CD14-positive monocyte (primary cell): ENCODE measurements around the gene OR5H6. TPM values are rescaled to one million over a fixed set of nuclear protein-coding genes. Genes with fewer than 3 reads are reported as not detected.

Experiments
- DNase-seq, 3 donors: peaks; one replicate each; pipeline ENCODE4 v3.0.0-alpha.2; 2011 to 2022
- H2AFZ ChIP-seq: 2 replicates; pipeline ENCODE4 v1.6.0; 2012; ENCODE audit warnings: mild to moderate bottlenecking, low read depth, low read length, inconsistent platforms; ENCODE audit not compliant: insufficient read depth, poor library complexity, severe bottlenecking
- H3K27ac ChIP-seq, 2 donors: 1 replicate in 1 of 2; 2 replicates in 1 of 2; pipeline ENCODE4 v1.5.1; 2012 to 2013; ENCODE audit warnings: low read length in 2 of 2, control low read depth in 1 of 2, inconsistent platforms in 1 of 2, low read depth in 1 of 2, mild to moderate bottlenecking in 1 of 2
- H3K27me3 ChIP-seq, 2 donors: one replicate each; pipeline versions ENCODE4 v1.6.0 to v1.6.1; 2011 to 2013; ENCODE audit warnings: low read length in 2 of 2; ENCODE audit not compliant: control insufficient read depth in 2 of 2, insufficient read depth in 2 of 2
- H3K36me3 ChIP-seq, 2 donors: replicated peaks in 1 of 2; 1 replicate in 1 of 2; 2 replicates in 1 of 2; pipeline versions ENCODE4 v1.5.1 to v1.6.1; 2012 to 2013; ENCODE audit warnings: low read length in 2 of 2, control low read depth in 1 of 2, inconsistent platforms in 1 of 2, mild to moderate bottlenecking in 1 of 2; ENCODE audit not compliant: insufficient read depth in 2 of 2, control insufficient read depth in 1 of 2
- H3K4me1 ChIP-seq, 2 donors: 1 replicate in 1 of 2; 2 replicates in 1 of 2; pipeline versions ENCODE4 v1.5.1 to v1.6.1; 2012 to 2013; ENCODE audit warnings: low read length in 2 of 2, control low read depth in 1 of 2, inconsistent platforms in 1 of 2, mild to moderate bottlenecking in 1 of 2, moderate library complexity in 1 of 2; ENCODE audit not compliant: insufficient read depth in 2 of 2, control insufficient read depth in 1 of 2
- H3K4me2 ChIP-seq: replicated peaks from 2 replicates; pipeline ENCODE3; 2012; ENCODE audit warnings: low read length, moderate library complexity, mild to moderate bottlenecking; ENCODE audit not compliant: poor library complexity, severe bottlenecking; ENCODE audit errors: extremely low read depth
- H3K4me3 ChIP-seq, 3 experiments: fragments of 200-600 bp in 1 of 3; sonication (generic) in 1 of 3; replicated peaks in 1 of 3; 1 replicate in 2 of 3; 2 replicates in 1 of 3; pipeline ENCODE4 v1.5.1; 2011 to 2013; ENCODE audit warnings: low read length in 3 of 3, mild to moderate bottlenecking in 3 of 3, control low read depth in 2 of 3, low read depth in 2 of 3, inconsistent platforms in 1 of 3, moderate library complexity in 1 of 3
- H3K79me2 ChIP-seq: 2 replicates; pipeline ENCODE4 v1.6.0; 2012; ENCODE audit warnings: mild to moderate bottlenecking, control low read depth, inconsistent platforms, low read length, moderate library complexity; ENCODE audit not compliant: insufficient read depth
- H3K9ac ChIP-seq: 2 replicates; pipeline ENCODE4 v1.6.0; 2017; ENCODE audit warnings: low read length, mild to moderate bottlenecking; ENCODE audit not compliant: insufficient read depth, poor library complexity, severe bottlenecking
- H3K9me3 ChIP-seq, 2 donors: replicated peaks in 1 of 2; 1 replicate in 1 of 2; 2 replicates in 1 of 2; pipeline versions ENCODE4 v1.5.1 to v1.6.1; 2012 to 2013; ENCODE audit warnings: low read length in 2 of 2, control low read depth in 1 of 2; ENCODE audit not compliant: control insufficient read depth in 1 of 2, insufficient read depth in 1 of 2
- H4K20me1 ChIP-seq: 2 replicates; pipeline ENCODE4 v1.6.0; 2012; ENCODE audit warnings: mild to moderate bottlenecking, low read length, control low read depth, moderate library complexity; ENCODE audit not compliant: insufficient read depth
- H3K27ac Mint-ChIP-seq, 7 donors: one replicate each; pipeline ENCODE4 v1.8.0; 2020; ENCODE audit warnings: mild to moderate bottlenecking in 7 of 7, mixed read lengths in 7 of 7, moderate library complexity in 6 of 7, inconsistent platforms in 2 of 7
- H3K27me3 Mint-ChIP-seq, 3 donors: one replicate each; pipeline ENCODE4 v1.8.0; 2021 to 2022; ENCODE audit warnings: low read depth in 3 of 3, mild to moderate bottlenecking in 3 of 3, mixed read lengths in 3 of 3, moderate library complexity in 3 of 3, inconsistent platforms in 1 of 3
- H3K36me3 Mint-ChIP-seq, 2 donors: one replicate each; pipeline ENCODE4 v1.8.0; 2020; ENCODE audit warnings: mixed read lengths in 2 of 2, inconsistent platforms in 1 of 2, mild to moderate bottlenecking in 1 of 2
- H3K4me1 Mint-ChIP-seq: one replicate; pipeline ENCODE4 v1.8.0; 2020; ENCODE audit warnings: mild to moderate bottlenecking, mixed read lengths
- H3K4me3 Mint-ChIP-seq, 2 donors: one replicate each; pipeline ENCODE4 v1.8.0; 2020; ENCODE audit warnings: mild to moderate bottlenecking in 2 of 2, mixed read lengths in 2 of 2, moderate library complexity in 1 of 2
- H3K9me3 Mint-ChIP-seq, 7 donors: one replicate each; pipeline ENCODE4 v1.8.0; 2020 to 2022; ENCODE audit warnings: mixed read lengths in 7 of 7, mild to moderate bottlenecking in 6 of 7, moderate library complexity in 6 of 7, inconsistent platforms in 2 of 7
- WGBS: methylation state at CpG from one replicate; pipeline ENCODE4 v1.1.5; 2013; ENCODE audit warnings: missing lambda C conversion rate; ENCODE audit not compliant: insufficient coverage; 5-methylcytosine and 5-hydroxymethylcytosine counted together
- intact Hi-C, 2 donors: fragments of 100-400 bp; cut with micrococcal nuclease; formaldehyde crosslinking; loops; one replicate each; pipeline versions ENCODE4 v1.15.0 to v1.15.1; 2023
- polyA plus RNA-seq, 3 donors: library from polyadenylated mRNA; depleted of rRNA in 1 of 3; unstranded in 2 of 3; stranded (reverse) in 1 of 3; fragments of 300-500 nt in 2 of 3; fragments of >200 nt in 1 of 3; fragmentation: Illumina TruSeq in 2 of 3; gene quantifications; 1 replicate in 2 of 3; 2 replicates in 1 of 3; pipeline ENCODE4 v1.2.3, GENCODE V29; 2012 to 2021
- TF ChIP-seq, protein P1 (sequence below): fragments of 200-600 bp; IDR thresholded peaks from one replicate; pipeline ENCODE4 v1.8.0; 2022; ENCODE audit warnings: antibody characterized with exemption, mild to moderate bottlenecking

Gene OR5H6
- polyA plus RNA-seq, 3 donors = not detected

- Histone ChIP-seq H3K4me2 (no peak overlapping the region), H3K27me3 (no peaks in the 10 kb centered on the region), H3K79me2 (no peaks in the 10 kb centered on the region), H3K9me3 (peaks cover 7 to 14% of the 10 kb centered on the region in 2 donors), H3K9ac (no peak overlapping the region), H3K36me3 (no peaks in the 10 kb centered on the region), H3K27ac (no peak overlapping the region), H4K20me1 (no peaks in the 10 kb centered on the region), H2AFZ (no peak overlapping the region), H3K4me3 (no peak overlapping the region), H3K4me1 (no peaks in the 10 kb centered on the region)
- Mint-ChIP-seq H3K4me3 (no peak overlapping the region), H3K27ac (no peak overlapping the region), H3K36me3 (no peaks in the 10 kb centered on the region), H3K4me1 (no peaks in the 10 kb centered on the region), H3K9me3 (peaks cover 6 to 20% (median 9%) of the 10 kb centered on the region in 7 donors), H3K27me3 (peaks cover 0 to 3% (median 2%) of the 10 kb centered on the region in 3 donors)
- WGBS = no CpG with 5 or more reads among the region's 1 CpG
- TF ChIP-seq, protein P1, sequence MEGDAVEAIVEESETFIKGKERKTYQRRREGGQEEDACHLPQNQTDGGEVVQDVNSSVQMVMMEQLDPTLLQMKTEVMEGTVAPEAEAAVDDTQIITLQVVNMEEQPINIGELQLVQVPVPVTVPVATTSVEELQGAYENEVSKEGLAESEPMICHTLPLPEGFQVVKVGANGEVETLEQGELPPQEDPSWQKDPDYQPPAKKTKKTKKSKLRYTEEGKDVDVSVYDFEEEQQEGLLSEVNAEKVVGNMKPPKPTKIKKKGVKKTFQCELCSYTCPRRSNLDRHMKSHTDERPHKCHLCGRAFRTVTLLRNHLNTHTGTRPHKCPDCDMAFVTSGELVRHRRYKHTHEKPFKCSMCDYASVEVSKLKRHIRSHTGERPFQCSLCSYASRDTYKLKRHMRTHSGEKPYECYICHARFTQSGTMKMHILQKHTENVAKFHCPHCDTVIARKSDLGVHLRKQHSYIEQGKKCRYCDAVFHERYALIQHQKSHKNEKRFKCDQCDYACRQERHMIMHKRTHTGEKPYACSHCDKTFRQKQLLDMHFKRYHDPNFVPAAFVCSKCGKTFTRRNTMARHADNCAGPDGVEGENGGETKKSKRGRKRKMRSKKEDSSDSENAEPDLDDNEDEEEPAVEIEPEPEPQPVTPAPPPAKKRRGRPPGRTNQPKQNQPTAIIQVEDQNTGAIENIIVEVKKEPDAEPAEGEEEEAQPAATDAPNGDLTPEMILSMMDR = no peak
- DNase-seq = no peak
- intact Hi-C loops = no loop called here
These were observed 26.9 kb downstream of the OR5H6 start for GRCh38 chr3:98290916-98291315.

GRCh38 chr3:98291332-98291957 lies 27.4 kb downstream of the OR5H6 start:
- Histone ChIP-seq H3K27me3 (no peaks in the 10 kb centered on the region), H3K9me3 (peaks cover 12 to 19% of the 10 kb centered on the region in 2 donors), H3K36me3 (no peaks in the 10 kb centered on the region), H4K20me1 (no peaks in the 10 kb centered on the region), H3K79me2 (no peaks in the 10 kb centered on the region), H3K27ac (no peak overlapping the region), H3K4me1 (no peaks in the 10 kb centered on the region), H3K4me3 (no peak overlapping the region), H2AFZ (no peak overlapping the region), H3K9ac (no peak overlapping the region), H3K4me2 (no peak overlapping the region)
- intact Hi-C loops = no loop called here
- TF ChIP-seq, protein P1 = no peak
- H3K27ac Mint-ChIP-seq = no peak overlapping the region
- peaks cover 0 to 3% (median 2%) of the 10 kb centered on the region in 3 donors for H3K27me3 Mint-ChIP-seq
- no peak overlapping the region for H3K4me3 Mint-ChIP-seq
- WGBS = 83% methylated on average over 9 of the region's 10 CpGs
- H3K4me1 Mint-ChIP-seq = no peaks in the 10 kb centered on the region
- DNase-seq = no peak
- peaks cover 6 to 24% (median 13%) of the 10 kb centered on the region in 7 donors for H3K9me3 Mint-ChIP-seq
- no peaks in the 10 kb centered on the region for H3K36me3 Mint-ChIP-seq

Other genes with a start within 250 kb of the OR5H6 start
- gene GABRR3, start 228.9 kb upstream of the OR5H6 start, polyA plus RNA-seq = not detected
- not detected for gene OR5AC2, start 177.1 kb upstream of the OR5H6 start, polyA plus RNA-seq
- not detected for gene OR5H1, start 133.5 kb upstream of the OR5H6 start, polyA plus RNA-seq
- gene OR5H14, start 116.8 kb upstream of the OR5H6 start, polyA plus RNA-seq = not detected
- not detected for gene OR5H15, start 97.5 kb upstream of the OR5H6 start, polyA plus RNA-seq
- gene OR5H2, start 18.3 kb downstream of the OR5H6 start, polyA plus RNA-seq = not detected
- gene OR5K4, start 89.6 kb downstream of the OR5H6 start, polyA plus RNA-seq = not detected
- not detected for gene OR5K3, start 126.4 kb downstream of the OR5H6 start, polyA plus RNA-seq
- gene OR5K1, start 199.0 kb downstream of the OR5H6 start, polyA plus RNA-seq = not detected
- gene OR5K2, start 233.4 kb downstream of the OR5H6 start, polyA plus RNA-seq = not detected